ENCODE results near the gene CTTNBP2. TPM values are rescaled to one million over a fixed set of nuclear protein-coding genes. Genes with fewer than 3 reads are reported as not detected.

Gene CTTNBP2
- total RNA-seq, 1 donor from 2014 or later, result 25.5 TPM

- no peak for TF ChIP-seq EZH2phosphoT487 (IDR thresholded peaks at IDR 0.05)
- no peak for TF ChIP-seq CTCF (IDR thresholded peaks at IDR 0.05)
- no peak for TF ChIP-seq EZH2 (IDR thresholded peaks at IDR 0.05)
- Mint-ChIP-seq H3K9me3 (no peaks in the 10 kb centered on the region), H3K36me3 (no peaks in the 10 kb centered on the region), H3K4me1 (no peaks in the 10 kb centered on the region), H3K27me3 (ENCODE audit: insufficient read depth, low read depth) (peaks cover 3% of the 10 kb centered on the region), H3K27ac (no peak overlapping the region), H3K4me3 (no peak overlapping the region)
- DNase-seq (ENCODE audit: low spot score), result no peak
- no peaks in the 10 kb centered on the region for H3K9me3 ChIP-seq (ENCODE audit: low read depth)
- peaks cover 15% of the 10 kb centered on the region for H4K20me1 ChIP-seq (ENCODE audit: low read depth)
- H3K27ac ChIP-seq, result no peak overlapping the region
- no peak overlapping the region for H3K9ac ChIP-seq
- H3K79me2 ChIP-seq (ENCODE audit: low read depth), result no peaks in the 10 kb centered on the region
- H3F3A ChIP-seq (ENCODE audit: low read depth), result peaks cover 8% of the 10 kb centered on the region
- peaks cover 2% of the 10 kb centered on the region for H3K36me3 ChIP-seq
- H3K4me3 ChIP-seq, result no peak overlapping the region
- H3K4me1 ChIP-seq, result peaks cover 8% of the 10 kb centered on the region
- no peak overlapping the region for H2AFZ ChIP-seq (replicated peaks)
- H3K4me2 ChIP-seq, result no peak overlapping the region
- H3K27me3 ChIP-seq, result no peaks in the 10 kb centered on the region
Observed at GRCh38 chr7:117785431-117785830, 87.8 kb downstream of the CTTNBP2 start.

GRCh38 chr7:117784315-117784714 lies 88.9 kb downstream of the CTTNBP2 start:
- Histone ChIP-seq H2AFZ (replicated peaks) (no peak overlapping the region), H4K20me1 (ENCODE audit: low read depth) (peaks cover 15% of the 10 kb centered on the region), H3F3A (ENCODE audit: low read depth) (peaks cover 8% of the 10 kb centered on the region), H3K4me1 (peaks cover 8% of the 10 kb centered on the region), H3K36me3 (no peaks in the 10 kb centered on the region), H3K27ac (no peak overlapping the region), H3K4me2 (no peak overlapping the region), H3K27me3 (no peaks in the 10 kb centered on the region), H3K9ac (no peak overlapping the region), H3K4me3 (no peak overlapping the region), H3K79me2 (ENCODE audit: low read depth) (no peaks in the 10 kb centered on the region), H3K9me3 (ENCODE audit: low read depth) (no peaks in the 10 kb centered on the region)
- Mint-ChIP-seq H3K4me1 (no peaks in the 10 kb centered on the region), H3K27me3 (ENCODE audit: insufficient read depth, low read depth) (peaks cover 3% of the 10 kb centered on the region), H3K36me3 (no peaks in the 10 kb centered on the region), H3K4me3 (no peak overlapping the region), H3K9me3 (no peaks in the 10 kb centered on the region), H3K27ac (no peak overlapping the region)
- DNase-seq (ENCODE audit: low spot score), result no peak
- TF ChIP-seq EZH2phosphoT487 (IDR thresholded peaks at IDR 0.05) (no peak), EZH2 (IDR thresholded peaks at IDR 0.05) (no peak), CTCF (IDR thresholded peaks at IDR 0.05) (no peak)

- peaks cover 2% of the 10 kb centered on the region for H3K27me3 Mint-ChIP-seq (ENCODE audit: insufficient read depth, low read depth)
- no peaks in the 10 kb centered on the region for H3K36me3 Mint-ChIP-seq
- H3F3A ChIP-seq (ENCODE audit: low read depth), result no peaks in the 10 kb centered on the region
- H3K4me1 ChIP-seq, result no peaks in the 10 kb centered on the region
- H3K4me1 Mint-ChIP-seq, result no peaks in the 10 kb centered on the region
- H3K4me3 ChIP-seq, result no peak overlapping the region
- H3K4me3 Mint-ChIP-seq, result no peak overlapping the region
- no peak for DNase-seq (ENCODE audit: low spot score)
- no peak overlapping the region for H2AFZ ChIP-seq (replicated peaks)
- no peaks in the 10 kb centered on the region for H4K20me1 ChIP-seq (ENCODE audit: low read depth)
- no peaks in the 10 kb centered on the region for H3K27me3 ChIP-seq
- H3K9me3 ChIP-seq (ENCODE audit: low read depth), result no peaks in the 10 kb centered on the region
- H3K36me3 ChIP-seq, result no peaks in the 10 kb centered on the region
- H3K27ac ChIP-seq, result no peak overlapping the region
- H3K9ac ChIP-seq, result no peak overlapping the region
- no peak overlapping the region for H3K27ac Mint-ChIP-seq
- no peaks in the 10 kb centered on the region for H3K9me3 Mint-ChIP-seq
- no peak for TF ChIP-seq EZH2 (IDR thresholded peaks at IDR 0.05)
- no peak for TF ChIP-seq CTCF (IDR thresholded peaks at IDR 0.05)
- TF ChIP-seq EZH2phosphoT487 (IDR thresholded peaks at IDR 0.05), result no peak
- no peak overlapping the region for H3K4me2 ChIP-seq
- no peaks in the 10 kb centered on the region for H3K79me2 ChIP-seq (ENCODE audit: low read depth)
Observed at GRCh38 chr7:117782761-117783160, 90.5 kb downstream of the CTTNBP2 start.
